ENCODE measurements around the gene XPC. TPM values are rescaled to one million over a fixed set of nuclear protein-coding genes. Genes with fewer than 3 reads are reported as not detected.

The XPC gene
- total RNA-seq, 1 donor = 34.7 TPM

DNA sequence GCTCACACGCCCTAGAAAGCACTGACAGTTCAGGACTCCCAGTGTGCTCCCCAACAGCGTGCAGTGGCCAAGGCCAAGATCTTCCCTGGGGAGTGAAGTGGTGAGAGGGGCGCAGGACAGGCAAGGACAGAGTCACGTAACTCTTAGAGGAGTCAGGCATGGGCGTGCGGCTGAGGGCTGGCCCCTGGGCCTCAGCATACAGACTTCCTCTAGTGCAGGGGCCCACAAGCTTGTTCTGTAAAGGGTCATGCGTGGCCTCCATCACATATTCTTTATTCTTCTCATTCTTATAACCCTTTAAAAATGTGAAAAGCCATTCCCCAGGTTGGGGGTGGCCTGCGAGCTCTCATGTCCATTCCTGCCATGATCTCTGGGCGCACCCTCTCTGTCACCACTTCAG, 28.3 kb downstream of the XPC start:
- DNase-seq (ENCODE audit: low read depth in 2 of 3, low spot score in 2 of 3) = no peak

DNA sequence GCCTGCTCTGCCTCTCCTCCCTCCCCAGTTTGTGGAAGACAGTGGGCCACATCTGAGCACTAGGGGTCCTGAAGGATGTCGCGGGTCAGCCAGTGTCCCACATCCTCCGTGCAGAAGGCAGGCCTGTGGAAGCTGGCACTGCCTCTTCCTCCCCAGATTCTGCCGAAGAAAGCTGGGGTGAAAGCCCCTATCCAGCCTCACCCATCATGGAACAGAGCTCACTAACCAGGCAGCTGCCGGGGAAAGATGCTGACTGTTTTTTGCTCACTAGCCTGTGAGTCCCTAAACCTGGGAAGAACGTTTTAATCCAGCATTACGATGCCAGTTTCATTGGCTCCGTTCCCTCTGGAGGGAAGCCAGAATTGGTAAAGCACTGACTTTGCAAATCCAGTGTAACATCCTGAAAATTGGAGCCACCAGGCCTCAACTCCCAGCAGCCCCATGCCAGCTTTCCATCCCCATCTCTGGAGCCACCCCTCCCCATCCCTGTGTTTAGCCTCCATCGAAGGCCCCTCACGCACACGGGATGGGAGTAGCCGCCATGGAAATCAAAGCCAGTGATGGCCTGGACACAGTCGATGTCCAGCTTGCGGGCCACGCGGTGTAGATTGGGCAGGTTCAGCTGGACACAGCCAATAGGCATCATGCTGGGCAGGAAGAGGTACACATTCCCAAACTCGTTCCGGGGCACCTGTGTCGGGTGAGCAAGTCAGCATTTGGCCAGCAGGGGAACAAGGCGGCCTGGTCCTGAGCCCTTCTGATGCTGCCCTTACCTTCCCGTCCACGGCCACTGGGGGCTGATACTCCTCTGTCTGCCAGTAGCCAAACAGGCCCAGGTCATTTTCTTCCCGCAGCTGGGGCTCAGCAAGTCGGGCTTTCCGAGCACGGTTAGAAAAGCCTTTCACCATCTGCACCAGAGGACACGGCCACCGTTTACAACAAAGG, 30.1 kb downstream of the XPC start:
- peak in 1 of 3 donors; percentile 16 for DNase-seq (ENCODE audit: low read depth in 2 of 3, low spot score in 2 of 3)

DNA sequence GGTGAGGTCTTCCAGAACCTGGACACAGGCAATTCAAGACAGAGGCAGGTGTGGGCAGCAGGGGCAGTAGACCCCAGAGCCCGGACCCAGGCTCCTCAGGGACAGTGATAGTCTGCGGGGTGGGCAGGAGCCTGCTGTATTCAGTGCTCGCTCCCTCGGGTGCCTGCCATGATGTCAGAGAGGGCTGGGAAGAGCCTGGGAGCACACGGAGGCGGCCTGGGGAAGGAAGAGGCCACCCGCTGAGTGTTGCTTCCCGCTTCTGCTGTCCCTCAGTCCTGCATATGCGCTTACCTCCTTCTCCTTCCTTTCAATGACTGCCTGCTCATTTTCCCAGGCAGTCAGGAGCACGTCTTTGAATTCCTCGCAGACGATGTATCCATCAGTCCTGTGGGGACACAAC, 30.8 kb downstream of the XPC start:
- DNase-seq (ENCODE audit: low read depth in 2 of 3, low spot score in 2 of 3) = no peak

DNA sequence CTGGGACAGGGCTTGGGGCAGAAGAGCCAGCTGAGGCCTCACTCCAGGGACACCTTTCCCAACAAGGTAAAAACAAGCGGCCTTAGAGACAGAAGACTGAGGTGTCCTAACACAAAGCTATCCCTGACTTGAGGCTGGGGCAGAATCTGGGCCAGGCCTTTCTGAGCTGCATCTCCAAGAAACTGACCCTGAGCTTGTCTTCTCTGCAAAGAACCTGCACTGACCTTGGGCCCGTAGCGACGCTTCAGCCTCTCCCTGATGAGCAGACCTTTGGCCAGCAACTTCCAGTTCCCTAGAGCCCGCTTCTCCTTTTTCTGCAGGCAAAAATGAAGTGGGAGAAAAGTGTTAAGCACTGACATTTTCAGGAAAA, 31.4 kb downstream of the XPC start:
- no peak for DNase-seq (ENCODE audit: low read depth in 2 of 3, low spot score in 2 of 3)

DNA sequence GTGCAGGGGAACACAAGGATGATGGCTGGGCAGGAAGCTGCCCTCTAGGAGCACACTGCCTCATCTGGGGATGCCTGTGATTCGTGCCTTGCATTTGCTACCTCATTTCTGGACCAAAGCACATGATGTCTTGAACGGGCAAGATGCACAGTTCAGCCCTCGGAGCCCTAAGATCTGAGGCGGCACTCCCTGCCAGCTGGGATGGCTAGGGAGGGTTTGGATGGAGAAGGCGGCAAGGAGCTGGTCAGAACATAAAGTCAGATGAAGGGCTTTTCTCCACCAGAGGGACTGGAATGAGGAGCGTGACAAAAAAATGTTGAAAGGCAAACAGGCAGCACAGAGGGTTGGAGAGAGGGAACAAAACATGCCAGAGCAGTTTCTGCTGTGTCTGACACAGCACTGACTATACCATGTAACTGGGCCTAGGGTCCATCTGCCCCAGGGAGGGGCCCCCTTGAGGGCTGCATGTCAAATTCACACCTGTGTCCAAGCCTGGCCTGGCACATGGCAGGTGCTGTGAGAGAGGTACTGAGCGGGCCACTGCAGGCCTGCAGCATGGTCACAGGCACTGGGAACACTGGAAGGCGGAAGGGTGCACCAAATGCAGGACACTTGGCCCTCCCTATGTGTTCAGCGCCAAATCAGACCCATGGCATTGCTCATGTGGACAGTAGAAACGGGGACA, 31.9 kb downstream of the XPC start:
- DNase-seq (ENCODE audit: low read depth in 2 of 3, low spot score in 2 of 3) = no peak

DNA sequence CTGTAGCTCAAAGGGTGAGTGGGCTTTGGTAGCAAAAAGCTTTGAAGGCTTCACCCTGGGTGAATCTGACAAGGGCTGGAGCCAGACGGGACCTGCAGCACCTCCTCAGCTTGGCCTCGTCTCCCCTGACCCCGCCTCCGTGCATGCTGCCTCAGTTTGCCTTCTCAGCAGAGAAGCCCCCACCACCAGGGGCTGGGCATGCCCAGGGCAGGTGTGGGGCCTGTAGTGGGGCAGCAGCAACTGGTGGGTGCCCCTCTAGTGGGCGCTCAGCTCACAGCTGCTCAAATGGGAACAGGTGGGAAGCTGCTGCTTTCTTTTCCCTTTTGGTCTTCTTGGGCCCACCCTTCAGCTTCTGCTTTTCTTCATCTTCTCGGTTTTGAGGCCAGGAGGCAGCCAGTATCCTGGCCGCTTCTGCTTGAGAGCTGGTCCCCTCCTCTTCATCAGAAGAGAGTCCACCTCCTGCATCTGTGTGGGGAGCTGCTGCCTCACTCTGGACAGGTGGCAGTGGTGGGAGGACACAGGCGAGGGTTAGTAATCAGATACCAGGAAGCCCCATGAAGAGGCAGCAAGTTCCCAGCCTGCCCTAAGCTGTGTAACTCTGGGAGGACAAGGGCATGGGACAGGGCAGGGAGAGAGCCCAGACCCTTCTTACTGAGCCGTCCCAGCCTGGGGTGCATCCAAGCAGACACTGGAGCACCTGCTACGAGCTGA, 32.6 kb downstream of the XPC start:
- DNase-seq (ENCODE audit: low read depth in 2 of 3, low spot score in 2 of 3) = peak in 1 of 3 donors; percentile 20

DNA sequence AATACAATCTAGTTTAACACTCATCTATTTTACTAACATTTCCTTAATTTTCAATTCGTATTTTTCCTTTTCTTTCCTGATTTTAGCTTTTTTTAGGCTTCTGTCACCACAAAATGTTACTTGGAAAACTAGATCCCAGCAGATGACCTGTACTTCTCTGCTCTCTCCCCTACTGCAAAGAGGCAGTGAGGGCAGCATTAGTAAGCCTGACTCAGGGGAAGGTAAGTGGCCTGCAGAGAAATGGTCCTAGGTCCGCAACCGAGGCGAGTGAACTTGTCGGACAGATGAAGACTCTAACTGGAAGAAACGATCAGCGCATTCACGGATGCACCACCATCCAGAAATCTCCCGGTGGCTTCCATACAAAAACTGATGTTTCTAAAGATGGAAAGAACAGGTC, 33.2 kb downstream of the XPC start:
- no peak for DNase-seq (ENCODE audit: low read depth in 2 of 3, low spot score in 2 of 3)

DNA sequence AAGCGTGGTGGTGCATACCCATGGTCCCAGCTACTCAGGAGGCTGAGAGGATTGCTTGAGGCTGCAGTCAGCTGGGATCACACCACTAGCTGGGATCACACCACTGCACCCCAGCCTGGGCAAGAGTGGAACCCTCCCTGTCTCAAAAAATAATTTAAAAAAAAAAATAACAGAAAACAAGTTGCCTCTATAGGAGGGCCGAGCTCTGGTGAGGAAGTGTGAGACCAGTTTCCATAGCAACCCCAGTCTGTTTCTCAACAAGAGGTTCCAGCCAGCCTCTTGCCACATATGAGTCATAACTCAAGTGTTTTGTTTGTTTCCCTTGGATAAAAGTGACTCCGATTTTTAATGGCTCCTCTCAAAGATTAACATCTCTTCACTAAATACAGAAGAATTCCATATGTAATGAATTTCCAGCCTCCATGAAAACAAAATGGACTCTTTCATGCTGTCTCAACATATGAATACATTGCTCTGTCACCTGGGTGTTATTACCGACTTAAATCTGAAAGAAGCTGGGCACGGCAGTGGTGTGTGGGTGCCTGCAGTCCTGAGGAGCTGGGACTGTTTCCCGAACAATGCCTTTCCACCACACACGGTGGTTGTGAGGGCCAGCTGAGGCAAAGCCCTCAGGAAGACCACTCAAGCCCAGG, 33.9 kb downstream of the XPC start:
- peak; percentile 63 to 97 (median 95) for DNase-seq (ENCODE audit: low read depth in 2 of 3, low spot score in 2 of 3)

DNA sequence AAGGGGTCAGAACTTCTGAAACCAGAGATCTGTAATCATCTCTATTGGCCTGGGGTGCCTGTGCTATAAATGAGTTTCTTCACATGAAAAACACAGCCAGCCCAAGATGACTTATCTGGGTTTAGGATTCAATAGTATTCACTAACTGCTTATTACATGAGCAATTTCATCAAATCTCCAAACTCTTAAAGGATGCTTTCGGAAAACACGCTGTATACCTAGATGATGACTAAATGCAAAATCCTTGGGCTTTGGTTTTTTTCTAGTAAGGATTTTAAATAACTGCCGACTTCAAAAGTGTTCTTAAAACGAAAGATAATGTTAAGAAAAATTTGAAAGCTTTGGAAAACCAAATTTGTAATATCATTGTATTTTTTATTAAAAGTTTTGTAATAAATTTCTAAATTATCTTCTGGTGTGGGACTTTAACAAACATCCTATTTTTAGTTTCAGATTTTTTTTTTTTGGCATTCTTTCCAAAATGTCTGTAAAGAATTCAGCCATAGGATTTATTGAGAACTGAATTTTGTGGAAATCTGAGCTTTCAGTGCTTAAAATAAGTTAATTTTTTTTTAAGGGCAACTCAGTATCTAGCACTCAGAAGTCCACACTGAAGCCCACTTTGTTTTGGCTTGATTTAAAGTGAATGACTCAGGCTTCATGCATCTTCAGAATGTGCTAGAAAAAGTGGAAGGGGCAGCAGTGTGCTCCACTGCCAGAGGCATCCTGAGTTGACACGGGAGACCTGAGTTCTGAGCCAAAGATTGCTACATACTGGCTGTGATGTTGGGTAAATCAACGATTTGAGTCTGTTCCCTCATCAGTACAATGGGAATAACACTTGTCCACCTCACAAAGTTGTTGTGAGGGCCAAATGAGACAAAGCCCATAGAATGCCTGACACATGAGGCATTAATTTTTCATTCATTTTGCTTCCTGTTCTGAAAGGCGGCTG, 34.9 kb downstream of the XPC start:
- peak in 1 of 3 donors; percentile 31 for DNase-seq (ENCODE audit: low read depth in 2 of 3, low spot score in 2 of 3)

DNA sequence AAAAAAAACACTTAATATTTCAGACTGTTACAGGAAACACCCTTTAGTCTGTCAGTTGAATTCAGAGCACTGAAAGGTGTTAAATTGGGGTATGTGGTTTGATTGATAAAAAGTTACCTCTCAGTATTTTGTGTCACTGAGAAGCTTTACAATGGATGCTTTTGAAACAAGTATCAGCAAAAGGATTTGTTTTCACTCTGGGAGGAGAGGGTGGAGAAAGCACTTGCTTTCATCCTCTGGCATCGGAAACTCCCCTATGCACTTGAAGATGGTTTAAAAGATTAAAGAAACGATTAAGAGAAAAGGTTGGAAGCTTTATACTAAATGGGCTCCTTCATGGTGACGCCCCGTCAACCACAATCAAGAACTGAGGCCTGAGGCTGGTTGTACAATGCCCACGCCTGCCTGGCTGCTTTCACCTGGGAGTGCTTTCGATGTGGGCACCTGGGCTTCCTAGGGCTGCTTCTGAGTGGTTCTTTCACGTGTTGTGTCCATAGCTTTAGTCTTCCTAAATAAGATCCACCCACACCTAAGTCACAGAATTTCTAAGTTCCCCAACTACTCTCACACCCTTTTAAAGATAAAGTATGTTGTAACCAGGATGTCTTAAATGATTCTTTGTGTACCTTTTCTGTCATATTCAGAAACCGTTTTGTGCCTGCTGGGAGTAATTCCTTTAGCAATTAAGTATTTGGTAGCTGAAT, 35.7 kb downstream of the XPC start:
- DNase-seq (ENCODE audit: low read depth in 2 of 3, low spot score in 2 of 3) = peak in 1 of 3 donors; percentile 54

DNA sequence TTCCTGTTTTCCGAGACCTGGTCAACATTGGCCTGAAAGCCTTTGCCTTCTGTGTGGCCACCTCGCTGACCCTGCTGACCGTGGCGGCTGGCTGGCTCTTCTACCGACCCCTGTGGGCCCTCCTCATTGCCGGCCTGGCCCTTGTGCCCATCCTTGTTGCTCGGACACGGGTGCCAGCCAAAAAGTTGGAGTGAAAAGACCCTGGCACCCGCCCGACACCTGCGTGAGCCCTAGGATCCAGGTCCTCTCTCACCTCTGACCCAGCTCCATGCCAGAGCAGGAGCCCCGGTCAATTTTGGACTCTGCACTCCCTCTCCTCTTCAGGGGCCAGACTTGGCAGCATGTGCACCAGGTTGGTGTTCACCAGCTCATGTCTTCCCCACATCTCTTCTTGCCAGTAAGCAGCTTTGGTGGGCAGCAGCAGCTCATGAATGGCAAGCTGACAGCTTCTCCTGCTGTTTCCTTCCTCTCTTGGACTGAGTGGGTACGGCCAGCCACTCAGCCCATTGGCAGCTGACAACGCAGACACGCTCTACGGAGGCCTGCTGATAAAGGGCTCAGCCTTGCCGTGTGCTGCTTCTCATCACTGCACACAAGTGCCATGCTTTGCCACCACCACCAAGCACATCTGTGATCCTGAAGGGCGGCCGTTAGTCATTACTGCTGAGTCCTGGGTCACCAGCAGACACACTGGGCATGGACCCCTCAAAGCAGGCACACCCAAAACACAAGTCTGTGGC, 36.6 kb downstream of the XPC start:
- DNase-seq (ENCODE audit: low read depth in 2 of 3, low spot score in 2 of 3) = peak in 1 of 3 donors; percentile 67

DNA sequence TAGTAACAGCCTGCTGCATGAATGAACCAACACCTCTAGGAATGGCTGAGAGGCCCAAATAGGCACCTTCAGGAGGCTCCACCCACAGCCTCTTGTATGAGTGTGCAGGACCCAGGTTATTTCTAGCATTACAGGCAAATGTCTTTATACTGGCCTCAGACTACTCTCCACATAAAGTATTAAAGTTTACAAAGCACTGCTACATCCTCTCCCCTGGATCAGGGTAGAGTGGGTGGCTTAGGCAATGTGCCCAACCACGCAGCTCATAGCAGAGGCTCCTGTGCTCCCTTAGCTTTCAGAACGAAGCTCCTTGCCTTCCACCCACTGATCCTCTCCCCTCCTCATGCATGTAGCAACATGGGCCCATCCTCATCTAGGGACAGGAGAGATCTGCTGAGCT, 37.3 kb downstream of the XPC start:
- no peak for DNase-seq (ENCODE audit: low read depth in 2 of 3, low spot score in 2 of 3)

DNA sequence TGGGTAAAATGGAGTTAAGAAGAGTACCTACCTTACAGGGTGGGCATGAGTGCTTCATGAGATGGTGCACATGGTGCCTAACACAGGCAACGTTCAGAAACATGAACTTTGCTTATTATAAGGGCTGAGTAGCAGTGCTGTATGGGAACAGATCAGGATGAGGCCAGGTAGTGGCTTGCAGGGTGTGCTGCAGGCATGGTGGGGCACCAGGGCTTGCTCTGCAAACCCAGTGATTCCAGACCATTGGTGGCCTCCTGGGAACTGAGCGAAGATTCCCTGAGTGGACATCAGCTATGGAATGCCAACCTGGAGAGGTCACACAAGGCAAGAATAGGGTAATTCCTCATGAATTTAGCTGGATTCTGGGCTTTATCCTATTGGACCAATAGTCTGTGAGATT, 37.7 kb downstream of the XPC start:
- no peak for DNase-seq (ENCODE audit: low read depth in 2 of 3, low spot score in 2 of 3)

DNA sequence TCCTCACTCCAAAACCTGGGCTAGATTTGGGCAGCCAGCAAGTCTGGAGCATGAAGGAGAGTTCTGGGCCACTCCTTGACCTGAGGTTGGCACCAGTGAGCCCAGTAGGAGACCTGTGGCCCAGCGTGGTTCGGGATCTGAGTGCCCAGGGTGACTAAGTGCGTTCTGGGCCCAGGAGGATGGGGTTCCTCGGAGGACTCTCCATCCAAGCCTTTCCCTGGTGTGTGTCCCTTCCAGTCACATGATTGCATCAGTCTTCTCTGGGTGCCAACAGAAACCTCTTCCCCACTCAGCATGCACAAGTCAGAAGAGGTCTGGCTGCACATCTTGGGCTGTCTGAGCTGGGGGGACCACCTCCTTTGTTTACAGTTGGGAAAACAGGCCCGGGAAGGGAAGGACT, 38.6 kb downstream of the XPC start:
- no peak for DNase-seq (ENCODE audit: low read depth in 2 of 3, low spot score in 2 of 3)

DNA sequence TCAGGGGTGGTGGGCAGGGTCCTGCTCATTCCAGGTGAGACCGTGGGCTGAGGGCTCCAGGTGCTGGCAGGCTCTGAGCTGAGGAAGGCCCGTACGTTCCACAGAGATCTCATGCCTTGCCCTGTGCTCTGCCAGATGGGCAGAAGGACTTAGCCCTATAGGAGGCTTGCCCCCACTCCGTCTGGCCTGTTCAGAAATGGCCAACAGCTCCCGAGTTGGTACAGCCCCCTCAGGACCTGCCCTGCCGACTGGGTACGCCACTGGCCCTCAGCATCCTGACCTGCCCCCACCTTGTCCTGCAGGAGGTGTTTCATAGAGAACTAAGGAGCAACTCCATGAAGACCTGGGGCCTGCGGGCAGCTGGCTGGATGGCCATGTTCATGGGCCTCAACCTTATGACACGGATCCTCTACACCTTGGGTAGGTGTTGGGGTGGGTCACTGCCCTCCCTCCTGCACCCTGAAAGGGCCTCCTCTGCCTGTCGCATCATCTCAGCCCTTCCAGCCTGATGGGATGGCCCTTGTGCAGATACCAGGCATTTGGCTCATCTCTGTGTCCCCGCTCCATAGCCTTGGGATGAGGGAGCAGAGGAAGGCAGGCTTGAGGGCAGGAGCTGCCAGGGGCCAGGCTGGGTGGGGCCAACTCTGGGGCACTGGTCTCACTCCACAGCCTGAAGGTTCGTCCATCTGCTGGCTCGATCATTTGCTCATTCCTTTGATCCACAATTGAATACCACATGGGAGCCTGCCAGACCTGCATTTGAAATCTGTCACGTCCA, 39.3 kb downstream of the XPC start:
- DNase-seq (ENCODE audit: low read depth in 2 of 3, low spot score in 2 of 3) = no peak

DNA sequence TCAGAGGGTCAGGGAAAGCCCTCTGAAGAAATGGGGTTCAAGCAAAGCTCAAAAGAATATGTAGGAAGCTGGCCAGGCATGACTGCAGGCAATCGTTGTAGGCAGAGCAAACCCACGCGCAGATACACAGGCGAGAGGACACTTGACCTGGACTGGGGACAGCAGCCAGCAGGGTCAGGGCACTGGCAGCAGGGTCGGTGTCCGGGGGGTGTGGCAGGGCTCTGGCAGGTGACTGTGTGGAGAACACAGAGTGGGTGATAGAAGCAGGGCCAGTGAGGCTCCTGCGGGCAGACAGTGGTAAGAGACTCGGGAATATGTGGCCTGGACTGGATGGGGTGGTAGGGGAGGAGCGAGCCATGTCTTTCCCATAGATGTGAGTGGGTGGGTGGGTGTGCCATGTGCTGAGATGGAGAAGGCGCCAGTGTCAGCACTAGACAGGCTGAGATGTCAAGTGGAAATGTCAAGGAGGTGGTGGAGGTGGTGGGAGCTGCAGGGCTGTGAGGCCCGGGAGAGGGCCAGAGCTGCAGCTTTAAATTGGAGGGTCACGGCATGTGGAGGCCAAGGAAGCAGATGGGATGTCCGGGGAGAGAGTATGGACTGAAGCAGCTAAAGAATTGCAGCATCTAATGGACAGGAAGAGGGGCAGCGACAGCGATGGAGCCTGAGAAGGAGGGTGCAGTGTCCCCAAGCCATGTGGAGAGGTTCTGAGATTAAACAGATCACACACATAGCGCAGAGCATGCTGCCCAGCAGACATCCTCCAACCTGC, 40.1 kb downstream of the XPC start:
- no peak for DNase-seq (ENCODE audit: low read depth in 2 of 3, low spot score in 2 of 3)

DNA sequence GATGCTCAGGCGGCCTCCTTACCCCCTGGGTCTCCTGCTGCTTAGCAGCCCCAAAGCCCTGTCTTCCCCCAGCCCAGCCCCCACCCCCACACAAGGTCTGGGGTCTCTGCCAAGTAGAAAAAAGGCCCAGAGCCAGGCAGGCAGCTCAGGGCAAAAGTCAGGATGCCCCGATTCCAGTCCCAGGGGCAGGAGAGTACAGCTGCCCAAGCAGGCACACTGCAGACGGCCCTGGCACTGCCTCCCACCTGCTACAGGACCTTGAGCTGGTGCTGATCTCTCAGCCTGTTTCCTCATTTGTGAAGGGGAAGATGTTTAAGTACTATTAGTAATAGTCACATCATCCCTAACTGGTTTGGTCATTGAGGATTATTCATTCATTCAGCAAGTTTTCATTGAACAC, 41.0 kb downstream of the XPC start:
- no peak for DNase-seq (ENCODE audit: low read depth in 2 of 3, low spot score in 2 of 3)
